Activated gamma-delta T cell treated with Interleukin-2 at 50 U/mL for 16 hours (primary cell): ENCODE data around the gene SLC2A6.

Source experiments
- DNase-seq: peaks from one replicate; pipeline ENCODE4 v3.0.0-alpha.2; 2020

SLC2A6 gene

GRCh38 chr9:133476036-133476931 lies 2.6 kb downstream of the SLC2A6 start:
- DNase-seq: no peak

GRCh38 chr9:133475292-133476012 lies 3.4 kb downstream of the SLC2A6 start:
- no peak for DNase-seq

GRCh38 chr9:133474853-133475252 lies 4.0 kb downstream of the SLC2A6 start:
- no peak for DNase-seq

GRCh38 chr9:133474215-133474614 lies 4.7 kb downstream of the SLC2A6 start:
- no peak for DNase-seq

- no peak for DNase-seq
These were observed 5.2 kb downstream of the SLC2A6 start for GRCh38 chr9:133473743-133474142.

GRCh38 chr9:133472753-133473378 lies 6.0 kb downstream of the SLC2A6 start:
- DNase-seq: no peak

GRCh38 chr9:133472277-133472645 lies 6.6 kb downstream of the SLC2A6 start:
- no peak for DNase-seq

- no peak for DNase-seq
These were observed 7.2 kb downstream of the SLC2A6 start for GRCh38 chr9:133471551-133472276.

GRCh38 chr9:133470988-133471387 lies 7.9 kb downstream of the SLC2A6 start:
- DNase-seq: no peak

GRCh38 chr9:133470427-133470924 lies 8.4 kb downstream of the SLC2A6 start:
- DNase-seq: no peak

GRCh38 chr9:133468777-133469421 lies 10.0 kb downstream of the SLC2A6 start:
- DNase-seq: no peak

- no peak for DNase-seq
These were observed 10.5 kb downstream of the SLC2A6 start for GRCh38 chr9:133468374-133468773.

- DNase-seq: no peak
These were observed 11.8 kb downstream of the SLC2A6 start for GRCh38 chr9:133467101-133467500.

GRCh38 chr9:133465984-133466383 lies 12.9 kb downstream of the SLC2A6 start:
- no peak for DNase-seq

- no peak for DNase-seq
These were observed 14.3 kb downstream of the SLC2A6 start for GRCh38 chr9:133464638-133465037.

GRCh38 chr9:133463864-133464615 lies 14.9 kb downstream of the SLC2A6 start:
- DNase-seq: no peak

GRCh38 chr9:133463234-133463863 lies 15.6 kb downstream of the SLC2A6 start:
- DNase-seq: no peak

- no peak for DNase-seq
These were observed 16.9 kb downstream of the SLC2A6 start for GRCh38 chr9:133461975-133462374.

GRCh38 chr9:133460405-133461175 lies 18.3 kb downstream of the SLC2A6 start:
- peak; percentile 47 for DNase-seq
